ENCODE data around the gene FRAS1. TPM values are rescaled to one million over a fixed set of nuclear protein-coding genes. Genes with fewer than 3 reads are reported as not detected.

The FRAS1 gene
- total RNA-seq, 2 donors from 2014 or later: 0.17 TPM; not detected in 1

Other genes with a start within 250 kb of the FRAS1 start
- 100 to 1,000 TPM in 1 of 2 donors, 10 to 100 TPM in 1; 90.2 to 130 TPM for gene CNOT6L, start 238.0 kb upstream of the FRAS1 start, total RNA-seq
- 10 to 100 TPM; 39.6 to 53.1 TPM for gene MRPL1, start 194.5 kb upstream of the FRAS1 start, total RNA-seq